Measurements from ENCODE around the gene LKAAEAR1.

Gene LKAAEAR1

GRCh38 chr20:64069209-64069613 is 15.0 kb downstream of the LKAAEAR1 start:
- H3K4me1 ChIP-seq (ENCODE audit: control insufficient read depth, insufficient read depth, low read length): peaks cover 10% of the 10 kb centered on the region; the same call in 1 of the 2 replicates
- no peak overlapping the region for H3K9ac ChIP-seq (ENCODE audit: low read depth, low read length)
- H3K4me3 ChIP-seq (ENCODE audit: low read depth, low read length): no peak overlapping the region
- H3K36me3 ChIP-seq (ENCODE audit: control insufficient read depth, insufficient read depth, low read length): no peaks in the 10 kb centered on the region; the same call in 1 of the 2 replicates
- H3K27me3 ChIP-seq (ENCODE audit: control insufficient read depth, insufficient read depth, low read length): no peaks in the 10 kb centered on the region
- H3K27ac ChIP-seq (ENCODE audit: low read depth, low read length): no peak overlapping the region
- no peaks in the 10 kb centered on the region for H3K9me3 ChIP-seq (ENCODE audit: control insufficient read depth, insufficient read depth, low read length)

GRCh38 chr20:64068386-64069208 is 15.6 kb downstream of the LKAAEAR1 start:
- H3K27me3 ChIP-seq (ENCODE audit: control insufficient read depth, insufficient read depth, low read length): no peaks in the 10 kb centered on the region
- H3K4me1 ChIP-seq (ENCODE audit: control insufficient read depth, insufficient read depth, low read length): peaks cover 10% of the 10 kb centered on the region; the same call in 1 of the 2 replicates
- no peak overlapping the region for H3K9ac ChIP-seq (ENCODE audit: low read depth, low read length)
- H3K36me3 ChIP-seq (ENCODE audit: control insufficient read depth, insufficient read depth, low read length): no peaks in the 10 kb centered on the region
- H3K27ac ChIP-seq (ENCODE audit: low read depth, low read length): no peak overlapping the region
- H3K4me3 ChIP-seq (ENCODE audit: low read depth, low read length): no peak overlapping the region
- H3K9me3 ChIP-seq (ENCODE audit: control insufficient read depth, insufficient read depth, low read length): no peaks in the 10 kb centered on the region

- no peak overlapping the region for H3K27ac ChIP-seq (ENCODE audit: low read depth, low read length)
- H3K4me1 ChIP-seq (ENCODE audit: control insufficient read depth, insufficient read depth, low read length): peaks cover 10% of the 10 kb centered on the region; the same call in 1 of the 2 replicates
- no peaks in the 10 kb centered on the region for H3K36me3 ChIP-seq (ENCODE audit: control insufficient read depth, insufficient read depth, low read length)
- no peak overlapping the region for H3K9ac ChIP-seq (ENCODE audit: low read depth, low read length)
- H3K9me3 ChIP-seq (ENCODE audit: control insufficient read depth, insufficient read depth, low read length): no peaks in the 10 kb centered on the region
- H3K4me3 ChIP-seq (ENCODE audit: low read depth, low read length): no peak overlapping the region
- no peaks in the 10 kb centered on the region for H3K27me3 ChIP-seq (ENCODE audit: control insufficient read depth, insufficient read depth, low read length)
Measured at GRCh38 chr20:64067733-64068307, 16.4 kb downstream of the LKAAEAR1 start.

- Histone ChIP-seq H3K4me3 (ENCODE audit: low read depth, low read length) (no peak overlapping the region), H3K4me1 (ENCODE audit: control insufficient read depth, insufficient read depth, low read length) (peaks cover 16% of the 10 kb centered on the region; the same call in 1 of the 2 replicates), H3K9me3 (ENCODE audit: control insufficient read depth, insufficient read depth, low read length) (no peaks in the 10 kb centered on the region), H3K27me3 (ENCODE audit: control insufficient read depth, insufficient read depth, low read length) (no peaks in the 10 kb centered on the region), H3K27ac (ENCODE audit: low read depth, low read length) (no peak overlapping the region), H3K36me3 (ENCODE audit: control insufficient read depth, insufficient read depth, low read length) (no peaks in the 10 kb centered on the region), H3K9ac (ENCODE audit: low read depth, low read length) (no peak overlapping the region)
Measured at GRCh38 chr20:64067005-64067632, 17.1 kb downstream of the LKAAEAR1 start.

GRCh38 chr20:64065974-64066343 is 18.2 kb downstream of the LKAAEAR1 start:
- Histone ChIP-seq H3K9me3 (ENCODE audit: control insufficient read depth, insufficient read depth, low read length) (no peaks in the 10 kb centered on the region), H3K4me3 (ENCODE audit: low read depth, low read length) (no peak overlapping the region), H3K36me3 (ENCODE audit: control insufficient read depth, insufficient read depth, low read length) (no peaks in the 10 kb centered on the region), H3K9ac (ENCODE audit: low read depth, low read length) (no peak overlapping the region), H3K27me3 (ENCODE audit: control insufficient read depth, insufficient read depth, low read length) (no peaks in the 10 kb centered on the region), H3K27ac (ENCODE audit: low read depth, low read length) (no peak overlapping the region), H3K4me1 (ENCODE audit: control insufficient read depth, insufficient read depth, low read length) (peaks cover 16% of the 10 kb centered on the region; the same call in 1 of the 2 replicates)

- Histone ChIP-seq H3K27me3 (ENCODE audit: control insufficient read depth, insufficient read depth, low read length) (no peaks in the 10 kb centered on the region), H3K36me3 (ENCODE audit: control insufficient read depth, insufficient read depth, low read length) (no peaks in the 10 kb centered on the region), H3K9ac (ENCODE audit: low read depth, low read length) (no peak overlapping the region), H3K9me3 (ENCODE audit: control insufficient read depth, insufficient read depth, low read length) (no peaks in the 10 kb centered on the region), H3K4me1 (ENCODE audit: control insufficient read depth, insufficient read depth, low read length) (peaks cover 16% of the 10 kb centered on the region; the same call in 1 of the 2 replicates), H3K4me3 (ENCODE audit: low read depth, low read length) (no peak overlapping the region), H3K27ac (ENCODE audit: low read depth, low read length) (no peak overlapping the region)
Measured at GRCh38 chr20:64065062-64065973, 18.9 kb downstream of the LKAAEAR1 start.

GRCh38 chr20:64064145-64064698 is 20.0 kb downstream of the LKAAEAR1 start:
- Histone ChIP-seq H3K9me3 (ENCODE audit: control insufficient read depth, insufficient read depth, low read length) (no peaks in the 10 kb centered on the region), H3K9ac (ENCODE audit: low read depth, low read length) (no peak overlapping the region), H3K4me3 (ENCODE audit: low read depth, low read length) (peak overlapping the region; percentile 85), H3K36me3 (ENCODE audit: control insufficient read depth, insufficient read depth, low read length) (no peaks in the 10 kb centered on the region), H3K27ac (ENCODE audit: low read depth, low read length) (no peak overlapping the region), H3K27me3 (ENCODE audit: control insufficient read depth, insufficient read depth, low read length) (no peaks in the 10 kb centered on the region), H3K4me1 (ENCODE audit: control insufficient read depth, insufficient read depth, low read length) (peaks cover 13% of the 10 kb centered on the region; the same call in 1 of the 2 replicates)

GRCh38 chr20:64063389-64064144 is 20.6 kb downstream of the LKAAEAR1 start:
- Histone ChIP-seq H3K36me3 (ENCODE audit: control insufficient read depth, insufficient read depth, low read length) (no peaks in the 10 kb centered on the region), H3K9ac (ENCODE audit: low read depth, low read length) (peak overlapping the region; percentile 35; the same call in 1 of the 2 replicates), H3K27ac (ENCODE audit: low read depth, low read length) (no peak overlapping the region), H3K9me3 (ENCODE audit: control insufficient read depth, insufficient read depth, low read length) (no peaks in the 10 kb centered on the region), H3K4me3 (ENCODE audit: low read depth, low read length) (peak overlapping the region; percentile 85), H3K27me3 (ENCODE audit: control insufficient read depth, insufficient read depth, low read length) (no peaks in the 10 kb centered on the region), H3K4me1 (ENCODE audit: control insufficient read depth, insufficient read depth, low read length) (peaks cover 13% of the 10 kb centered on the region; the same call in 1 of the 2 replicates)

- no peaks in the 10 kb centered on the region for H3K36me3 ChIP-seq (ENCODE audit: control insufficient read depth, insufficient read depth, low read length)
- H3K27me3 ChIP-seq (ENCODE audit: control insufficient read depth, insufficient read depth, low read length): no peaks in the 10 kb centered on the region
- H3K9ac ChIP-seq (ENCODE audit: low read depth, low read length): peak within 1 kb of the TSS; percentile 35
- H3K9me3 ChIP-seq (ENCODE audit: control insufficient read depth, insufficient read depth, low read length): no peaks in the 10 kb centered on the region
- H3K4me1 ChIP-seq (ENCODE audit: control insufficient read depth, insufficient read depth, low read length): peaks cover 13% of the 10 kb centered on the region; the same call in 1 of the 2 replicates
- H3K4me3 ChIP-seq (ENCODE audit: low read depth, low read length): peak within 1 kb of the TSS; percentile 85
- H3K27ac ChIP-seq (ENCODE audit: low read depth, low read length): no peak within 1 kb of the TSS
Measured at GRCh38 chr20:64062596-64063388, 21.4 kb downstream of the LKAAEAR1 start, which contains the start of gene TCEA2. Gene TCEA2 (plus strand): TSS chr20:64063198. CDS start chr20:64063313, 115 bp downstream.
